HG03565 (cell line): Measurements from ENCODE around the gene E2F1.

Experiments used
- ATAC-seq: cut with Tn5 transposase; IDR thresholded peaks from one replicate; pipeline ENCODE4 v1.9.1; 2021; ENCODE audit warnings: mild to moderate bottlenecking, moderate library complexity; ENCODE audit not compliant: unreplicated experiment

The E2F1 gene, protein sequence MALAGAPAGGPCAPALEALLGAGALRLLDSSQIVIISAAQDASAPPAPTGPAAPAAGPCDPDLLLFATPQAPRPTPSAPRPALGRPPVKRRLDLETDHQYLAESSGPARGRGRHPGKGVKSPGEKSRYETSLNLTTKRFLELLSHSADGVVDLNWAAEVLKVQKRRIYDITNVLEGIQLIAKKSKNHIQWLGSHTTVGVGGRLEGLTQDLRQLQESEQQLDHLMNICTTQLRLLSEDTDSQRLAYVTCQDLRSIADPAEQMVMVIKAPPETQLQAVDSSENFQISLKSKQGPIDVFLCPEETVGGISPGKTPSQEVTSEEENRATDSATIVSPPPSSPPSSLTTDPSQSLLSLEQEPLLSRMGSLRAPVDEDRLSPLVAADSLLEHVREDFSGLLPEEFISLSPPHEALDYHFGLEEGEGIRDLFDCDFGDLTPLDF

DNA sequence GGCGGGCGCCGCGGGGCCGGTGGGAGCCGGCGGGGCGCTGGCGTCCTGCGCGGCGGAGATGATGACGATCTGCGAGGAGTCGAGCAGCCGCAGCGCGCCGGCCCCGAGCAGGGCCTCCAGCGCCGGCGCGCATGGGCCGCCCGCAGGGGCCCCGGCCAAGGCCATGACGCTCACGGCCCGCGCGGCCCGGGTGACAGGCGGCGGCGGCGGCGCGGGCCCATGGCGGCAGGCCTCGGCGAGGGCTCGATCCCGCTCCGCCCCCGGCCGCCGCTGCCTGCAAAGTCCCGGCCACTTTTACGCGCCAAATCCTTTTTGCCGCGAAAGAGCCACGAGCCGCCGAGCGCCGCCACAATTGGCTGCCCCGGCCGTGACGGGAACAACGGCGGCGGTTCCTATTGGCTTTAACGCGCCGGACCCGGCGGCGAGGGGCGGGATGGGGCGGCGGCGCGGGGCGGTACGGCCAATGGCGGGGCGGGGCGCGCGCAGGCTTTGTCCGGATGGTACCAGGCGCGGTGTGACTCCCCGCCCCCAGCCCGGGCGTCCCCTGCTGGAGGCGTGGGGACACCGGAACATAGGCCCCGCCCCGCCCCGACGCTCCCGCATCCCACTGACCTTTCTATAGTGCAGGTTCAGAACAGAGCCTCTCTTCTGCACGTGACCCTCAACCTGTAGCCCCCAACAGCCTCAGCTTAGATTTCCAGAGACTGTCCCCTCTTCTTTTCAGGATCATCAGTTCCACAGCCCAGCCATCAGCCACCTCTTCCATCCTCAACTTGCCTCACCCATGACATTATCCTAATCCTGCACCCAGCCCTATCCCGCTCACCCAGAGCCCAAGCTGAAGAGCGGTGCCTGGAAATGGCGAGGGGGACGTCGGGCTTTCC is at the start of gene E2F1:
Gene E2F1 (minus strand): TSS at position 286 of the 884 bp plus-strand sequence. CDS start 121 bp downstream, at position 165.
- ATAC-seq = peak; percentile 69

GRCh38 chr20:33733654-33734576 is 47.7 kb upstream of the E2F1 start:
- no peak for ATAC-seq

DNA sequence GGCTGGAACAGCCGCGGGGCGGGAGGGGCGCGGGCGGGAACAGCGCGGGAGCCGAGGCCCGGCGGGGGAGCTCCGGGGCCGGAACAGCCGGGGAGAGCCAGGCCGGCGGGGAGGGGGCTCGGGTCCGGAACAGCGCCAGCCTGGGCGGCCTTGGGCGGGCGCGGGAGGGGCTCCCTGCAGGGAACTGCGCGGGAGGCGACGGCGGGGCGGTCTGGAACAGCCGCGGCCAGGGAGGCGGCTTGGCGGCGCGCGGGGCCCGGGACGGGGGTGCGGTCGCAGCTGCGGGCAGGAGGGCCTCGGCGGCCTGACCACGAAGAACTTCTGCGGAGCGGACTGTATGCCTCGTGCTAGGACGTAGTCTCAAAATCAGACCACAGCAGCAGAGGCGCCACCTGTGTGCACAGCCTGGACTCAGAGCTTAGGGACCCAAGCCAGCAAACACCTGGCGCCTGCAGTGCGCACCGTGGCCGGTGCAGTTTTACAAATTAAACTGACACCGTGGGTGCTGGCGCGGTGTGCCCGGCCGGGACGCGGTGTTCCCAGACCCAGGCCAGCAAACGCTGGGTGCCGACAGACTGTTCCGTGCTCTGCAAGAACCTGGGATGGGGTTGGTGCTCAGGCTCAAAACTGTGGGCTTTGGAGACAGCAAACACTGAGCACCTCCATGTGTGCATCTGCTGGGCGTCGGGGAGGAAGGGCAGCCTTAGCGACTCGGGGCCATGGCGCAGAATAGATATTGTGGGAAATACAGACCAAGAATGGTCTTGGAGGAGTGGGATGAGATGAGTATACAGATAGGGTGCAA is 46.2 kb upstream of the E2F1 start:
- peak; percentile 32 for ATAC-seq

DNA sequence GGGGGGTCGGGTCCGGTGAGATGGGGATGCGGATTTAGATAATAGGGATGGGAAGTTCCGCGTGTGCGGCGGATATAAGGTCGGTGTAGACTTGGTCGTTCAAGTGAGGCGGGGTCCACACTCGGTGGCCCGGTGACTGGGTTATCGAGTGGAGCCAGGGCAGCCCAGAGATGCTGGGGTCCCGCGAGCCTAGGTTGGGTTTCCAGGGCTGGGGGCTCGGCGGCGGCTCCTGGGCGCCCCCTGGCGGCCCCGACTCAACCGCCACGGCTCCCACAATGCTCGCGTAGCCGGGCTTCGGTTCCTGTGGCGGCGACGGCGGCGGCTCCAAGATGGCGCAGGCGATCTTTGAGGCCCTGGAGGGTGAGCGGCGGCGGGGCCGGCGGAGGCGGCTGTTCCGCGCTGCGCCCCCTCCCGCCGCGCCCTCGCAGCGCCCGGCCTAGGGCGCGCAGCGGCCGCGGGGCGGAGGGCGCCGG is 45.5 kb upstream of the E2F1 start, which contains the start of gene ZNF341:
Gene ZNF341 (plus strand): TSS at position 304 of the 473 bp plus-strand sequence. CDS start 26 bp downstream, at position 330.
- peak; percentile 69 for ATAC-seq

DNA sequence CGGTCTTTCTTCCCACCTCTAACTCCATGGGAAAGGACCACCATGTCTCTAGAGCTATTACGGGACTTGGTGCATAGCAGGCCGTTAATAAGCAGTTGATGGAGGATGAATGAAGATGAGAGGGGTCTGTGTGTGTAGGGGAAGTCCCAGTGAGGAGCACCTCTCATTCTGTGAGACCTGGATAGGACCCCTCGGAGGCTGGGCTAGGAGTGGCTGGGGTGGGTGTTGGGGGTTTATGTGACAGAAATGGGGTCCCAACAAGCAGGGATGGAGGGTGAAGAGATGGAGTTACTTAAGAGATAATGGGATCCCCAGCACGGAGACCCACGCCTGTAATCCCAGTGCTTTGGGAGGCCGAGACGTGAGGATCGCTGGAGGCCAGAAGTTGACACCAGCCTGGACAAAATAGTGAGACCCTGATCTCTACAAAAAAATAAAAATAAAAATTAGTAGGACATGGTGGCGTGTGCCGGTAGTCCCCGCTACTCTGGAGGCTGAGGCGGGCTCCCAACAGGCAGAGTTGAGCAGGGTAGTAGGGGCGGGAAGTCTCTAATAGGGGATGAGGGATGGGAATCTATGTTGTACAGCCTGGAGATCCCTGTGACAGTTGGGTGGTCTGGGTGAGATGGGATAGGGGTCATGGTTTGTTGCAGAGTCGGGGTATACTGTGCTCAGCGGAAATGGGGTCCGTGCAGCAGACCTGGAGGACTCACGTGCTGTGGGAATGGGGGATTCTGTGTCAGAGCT is 44.9 kb upstream of the E2F1 start:
- no peak for ATAC-seq

GRCh38 chr20:33729101-33729500 is 42.9 kb upstream of the E2F1 start:
- ATAC-seq = no peak

- no peak for ATAC-seq
Measured at GRCh38 chr20:33728463-33728862, 42.3 kb upstream of the E2F1 start.

DNA sequence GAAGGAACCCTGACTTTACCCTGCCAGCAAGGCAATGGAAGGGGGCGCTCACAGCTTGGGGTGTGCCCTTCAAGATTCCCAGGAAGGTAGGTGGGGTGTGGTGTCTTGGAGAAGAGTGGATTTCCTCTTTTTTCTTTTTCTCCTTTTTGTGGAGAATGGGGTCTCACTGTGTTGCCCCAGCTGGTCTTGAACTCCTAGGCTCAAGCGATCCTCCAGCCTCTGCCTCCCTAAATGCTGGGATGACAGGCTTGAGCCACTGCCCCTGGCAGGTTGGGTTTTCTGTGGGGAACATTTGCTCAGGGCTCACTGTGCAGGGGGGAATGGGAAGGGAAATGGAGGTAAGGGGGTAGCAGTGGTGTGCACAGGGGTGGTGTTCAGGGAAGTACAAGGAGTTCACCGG is 41.6 kb upstream of the E2F1 start:
- no peak for ATAC-seq

DNA sequence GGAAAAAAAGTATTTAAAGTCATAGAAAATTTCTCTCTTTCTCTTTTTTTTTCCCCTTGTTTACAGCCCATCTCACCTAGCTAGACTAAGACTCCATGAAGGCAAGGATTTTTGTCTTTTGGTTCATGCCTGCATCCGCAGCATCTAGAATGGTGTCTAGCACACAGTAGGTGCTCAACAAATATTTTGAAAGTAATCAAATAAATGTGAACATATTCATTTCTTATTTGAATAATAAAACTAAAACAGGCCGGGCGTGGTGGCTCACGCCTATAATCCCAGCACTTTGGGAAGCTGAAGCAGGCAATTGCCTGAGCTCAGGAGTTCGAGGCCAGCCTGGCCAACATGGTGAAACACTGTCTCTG is 40.9 kb upstream of the E2F1 start:
- ATAC-seq = no peak

DNA sequence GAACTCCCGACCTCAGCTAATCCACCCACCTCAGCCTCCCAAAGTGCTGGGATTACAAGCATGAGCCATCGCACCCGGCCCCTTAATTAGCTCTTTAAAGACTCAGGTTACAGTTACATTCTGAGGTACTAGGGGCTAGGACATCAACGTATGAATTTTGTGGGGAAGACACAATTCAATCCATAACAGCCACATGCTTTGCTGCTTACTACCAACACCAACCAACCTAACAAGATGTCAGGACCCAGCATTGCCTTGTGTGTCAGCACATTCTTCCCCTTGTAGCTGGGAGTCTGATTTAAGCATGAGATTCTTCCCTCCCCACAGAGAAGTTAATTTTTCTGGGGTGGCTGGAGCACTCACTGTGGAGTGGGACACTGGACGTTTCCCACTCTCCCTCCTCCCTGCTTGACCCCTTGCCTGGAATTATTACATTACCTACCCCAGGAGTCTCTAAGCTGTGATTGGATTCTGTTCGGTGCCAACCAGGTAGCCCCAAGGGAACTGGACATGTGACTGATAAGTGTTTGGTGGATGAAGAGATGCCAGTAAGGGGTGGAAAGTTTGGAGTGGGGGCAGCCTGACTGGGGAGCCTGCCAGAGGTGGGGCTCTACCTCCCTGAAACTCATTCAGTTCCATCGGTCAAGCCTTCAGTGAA is 39.6 kb upstream of the E2F1 start:
- ATAC-seq = no peak

DNA sequence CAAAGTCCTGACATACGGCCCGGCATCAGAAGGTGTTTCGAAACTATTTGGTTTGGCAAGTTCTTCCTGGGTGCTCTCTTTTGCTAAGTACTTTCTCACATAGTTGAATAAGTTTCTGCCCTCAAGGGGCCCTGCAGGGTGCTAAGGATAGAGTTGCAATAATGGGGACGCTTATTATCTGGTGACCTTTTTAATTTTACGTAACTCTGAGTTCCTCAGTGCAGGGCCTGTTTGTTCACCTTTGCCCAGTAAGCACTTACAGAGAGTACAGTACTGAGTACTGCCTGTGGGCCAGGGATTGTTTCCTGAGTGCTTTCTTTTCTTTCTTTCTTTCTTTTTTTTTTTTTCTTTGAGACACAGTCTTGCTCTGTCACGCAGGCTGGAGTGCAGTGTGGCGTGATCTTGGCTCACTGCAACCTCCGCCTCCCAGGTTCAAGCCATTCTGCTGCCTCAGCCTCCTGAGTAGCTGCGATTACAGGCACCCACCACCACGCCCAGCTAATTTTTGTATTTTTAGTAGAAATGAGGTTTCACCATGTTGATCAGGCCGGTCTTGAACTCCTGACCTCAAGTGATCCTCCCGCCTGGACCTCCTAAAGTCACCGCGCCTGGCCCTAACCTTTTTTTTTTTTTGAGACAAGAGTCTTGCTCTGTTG is 38.4 kb upstream of the E2F1 start:
- ATAC-seq = no peak

- ATAC-seq = no peak
Measured at GRCh38 chr20:33721391-33722140, 35.4 kb upstream of the E2F1 start.

DNA sequence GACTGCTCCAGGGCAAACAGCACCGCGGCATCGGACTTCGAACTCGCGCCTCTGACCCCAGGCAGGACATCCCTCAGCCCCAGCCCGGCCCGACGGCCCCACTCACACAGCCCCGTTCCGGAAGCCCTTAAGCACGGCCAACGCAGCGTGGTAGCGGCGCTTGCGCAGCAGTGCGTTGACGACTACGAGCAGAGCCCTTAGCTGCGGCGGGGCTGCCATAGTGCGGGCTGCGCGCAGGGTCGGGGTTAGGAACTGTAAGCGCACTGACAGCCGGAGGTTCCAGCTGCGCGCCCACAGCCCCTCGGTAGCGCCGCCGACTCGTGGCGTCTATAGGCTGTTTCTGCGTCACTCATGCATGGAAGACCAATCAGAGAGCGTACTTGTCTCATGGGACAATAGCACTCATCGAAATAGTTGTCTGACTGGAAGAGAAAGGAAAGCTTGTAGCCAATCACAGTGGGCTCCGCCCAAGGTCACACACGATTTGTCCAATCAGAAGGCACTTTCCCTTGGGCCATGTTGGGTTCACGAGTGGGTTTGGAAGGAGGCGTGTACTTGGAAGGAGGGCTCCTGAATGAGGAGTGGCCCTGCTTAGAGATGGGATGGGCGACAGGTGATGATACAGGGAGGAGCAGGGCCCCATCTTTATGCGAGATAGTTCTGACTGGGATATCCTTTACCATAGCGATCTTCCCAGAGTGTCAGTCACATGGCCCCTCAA is 34.0 kb upstream of the E2F1 start, which contains the start of gene PXMP4:
Gene PXMP4 (minus strand): TSS at position 322 of the 721 bp plus-strand sequence. CDS start 103 bp downstream, at position 219.
- peak; percentile 98 for ATAC-seq

GRCh38 chr20:33719277-33719988 is 33.2 kb upstream of the E2F1 start:
- ATAC-seq = no peak

DNA sequence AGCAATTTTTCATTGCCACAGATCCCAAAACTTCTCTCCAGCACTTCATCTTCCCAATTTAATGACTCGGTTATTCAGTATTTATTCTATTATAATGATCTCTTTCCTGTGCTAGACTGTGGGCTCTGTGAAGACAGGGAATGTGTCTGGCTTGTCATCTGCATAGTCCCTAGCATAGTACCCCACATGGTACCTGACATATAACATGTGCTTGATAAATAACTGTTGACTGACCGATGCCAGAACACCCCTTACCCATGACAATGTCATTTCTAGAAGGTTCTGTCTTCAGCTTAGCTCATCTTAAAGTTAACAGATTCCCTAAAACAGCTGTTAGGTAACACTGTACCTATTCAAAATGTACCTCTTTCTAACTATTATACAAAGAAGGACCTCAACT is 30.3 kb upstream of the E2F1 start:
- no peak for ATAC-seq

GRCh38 chr20:33713865-33714367 is 27.7 kb upstream of the E2F1 start:
- no peak for ATAC-seq
